AG04450 (cell line): ENCODE measurements around the gene CMSS1. TPM values are rescaled to one million over a fixed set of nuclear protein-coding genes. Genes with fewer than 3 reads are reported as not detected.

Source experiments
- CTCF ChIA-PET: fragments of 300-600, 350-600 bp; formaldehyde crosslinking; extraction: SDS; loops from one replicate; lab custom pipeline; 2022; ENCODE audit warnings: antibody characterized with exemption, inconsistent platforms; lab: Charles Lee
- POLR2A ChIA-PET: fragments of 350-600 bp; formaldehyde crosslinking; extraction: SDS; loops from one replicate; lab custom pipeline; 2021; ENCODE audit warnings: antibody characterized with exemption, inconsistent platforms; lab: Yijun Ruan, JAX
- DNase-seq: peaks from one replicate; pipeline ENCODE4 v3.0.0-alpha.2; 2011; ENCODE audit warnings: low read depth, low spot score
- H3K27ac ChIP-seq: one replicate; pipeline ENCODE4 v1.5.1; 2012; ENCODE audit warnings: low read depth, low read length, control low read depth
- H3K27me3 ChIP-seq: one replicate; pipeline ENCODE4 v1.6.0; 2012; ENCODE audit warnings: low read length; ENCODE audit not compliant: control insufficient read depth, insufficient read depth
- H3K4me3 ChIP-seq: 2 replicates; pipeline ENCODE4 v1.5.1; 2011; ENCODE audit warnings: mild to moderate bottlenecking, low read depth, low read length, control low read depth
- H3K9me3 ChIP-seq: 2 replicates; pipeline ENCODE4 v1.5.1; 2012; ENCODE audit warnings: low read length; ENCODE audit not compliant: control insufficient read depth, insufficient read depth
- polyA plus RNA-seq: library from polyadenylated mRNA; depleted of rRNA; stranded (reverse); fragments of >200 nt; gene quantifications from 2 replicates; pipeline ENCODE4 v1.2.3, GENCODE V29; 2011
- TF ChIP-seq, protein P1 (sequence below): IDR thresholded peaks from 2 replicates; pipeline ENCODE4 v1.5.1; 2011; ENCODE audit warnings: low read depth, low read length, control low read depth, inconsistent platforms

The CMSS1 gene
- polyA plus RNA-seq, 1 experiment: 15.7 TPM

DNA sequence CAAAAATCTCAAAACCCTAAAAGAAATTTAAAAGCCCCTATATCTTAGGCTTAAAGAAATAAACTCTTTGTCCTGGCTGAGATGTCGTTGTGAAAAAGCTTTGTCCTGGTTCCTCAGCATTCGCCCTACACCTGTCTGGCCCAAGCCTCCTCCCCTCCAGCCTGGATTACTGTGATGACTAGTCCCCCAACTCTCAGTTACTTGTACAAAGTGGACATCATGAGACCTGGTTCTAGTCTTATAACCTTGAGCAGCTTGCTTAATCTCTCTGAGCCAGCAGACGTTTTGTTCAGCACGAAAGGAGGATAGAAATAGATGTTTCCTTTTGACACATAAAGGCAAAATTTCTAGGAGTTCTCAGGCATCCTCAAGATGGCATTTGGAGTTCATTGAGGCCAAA lies 245.0 kb downstream of the CMSS1 start:
- CTCF ChIA-PET: no interaction called here
- H3K27me3 ChIP-seq: no peaks in the 10 kb centered on the region
- POLR2A ChIA-PET: interaction anchor here (0.5 kb wide), 1 partner anchor 125 kb away, joined by 4 read pairs; no protein-coding TSS in a partner anchor
- no peak overlapping the region for H3K27ac ChIP-seq
- H3K4me3 ChIP-seq: no peak overlapping the region
- no peaks in the 10 kb centered on the region for H3K9me3 ChIP-seq
- TF ChIP-seq, protein P1, sequence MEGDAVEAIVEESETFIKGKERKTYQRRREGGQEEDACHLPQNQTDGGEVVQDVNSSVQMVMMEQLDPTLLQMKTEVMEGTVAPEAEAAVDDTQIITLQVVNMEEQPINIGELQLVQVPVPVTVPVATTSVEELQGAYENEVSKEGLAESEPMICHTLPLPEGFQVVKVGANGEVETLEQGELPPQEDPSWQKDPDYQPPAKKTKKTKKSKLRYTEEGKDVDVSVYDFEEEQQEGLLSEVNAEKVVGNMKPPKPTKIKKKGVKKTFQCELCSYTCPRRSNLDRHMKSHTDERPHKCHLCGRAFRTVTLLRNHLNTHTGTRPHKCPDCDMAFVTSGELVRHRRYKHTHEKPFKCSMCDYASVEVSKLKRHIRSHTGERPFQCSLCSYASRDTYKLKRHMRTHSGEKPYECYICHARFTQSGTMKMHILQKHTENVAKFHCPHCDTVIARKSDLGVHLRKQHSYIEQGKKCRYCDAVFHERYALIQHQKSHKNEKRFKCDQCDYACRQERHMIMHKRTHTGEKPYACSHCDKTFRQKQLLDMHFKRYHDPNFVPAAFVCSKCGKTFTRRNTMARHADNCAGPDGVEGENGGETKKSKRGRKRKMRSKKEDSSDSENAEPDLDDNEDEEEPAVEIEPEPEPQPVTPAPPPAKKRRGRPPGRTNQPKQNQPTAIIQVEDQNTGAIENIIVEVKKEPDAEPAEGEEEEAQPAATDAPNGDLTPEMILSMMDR: no peak
- DNase-seq: no peak

DNA sequence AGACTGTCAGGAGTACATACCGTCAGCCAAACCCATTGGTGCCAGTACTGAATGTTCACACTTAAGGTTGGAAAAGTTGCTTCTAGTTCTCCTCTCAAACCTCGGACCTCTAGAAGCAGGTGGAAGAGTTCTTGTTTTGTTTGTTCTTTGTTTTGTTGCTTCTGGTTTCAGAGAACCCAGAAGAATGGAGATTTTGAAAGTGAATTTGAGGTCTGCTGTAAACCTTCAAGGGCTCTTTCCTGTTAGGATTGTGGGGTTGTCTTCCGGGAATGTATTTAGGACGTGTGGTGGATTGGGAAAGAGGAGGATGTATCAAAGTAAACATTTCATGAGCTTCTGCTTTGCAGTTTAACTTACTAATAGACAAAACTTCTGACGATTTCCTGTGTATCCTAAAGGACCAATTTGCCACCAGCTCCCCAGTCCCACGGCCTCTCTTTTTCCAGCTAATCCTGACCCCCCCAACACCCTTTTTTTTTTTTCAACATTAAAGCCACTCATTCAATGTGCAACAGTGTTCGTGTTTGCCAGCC lies 246.3 kb downstream of the CMSS1 start:
- ChIA-PET POLR2A (interaction anchor here (0.6 to 1.5 kb wide), 7 partner anchors 10 to 220 kb away, joined by 3 to 6 read pairs (median 5); no protein-coding TSS in a partner anchor), CTCF (interaction anchor here (0.7 to 1.6 kb wide), 5 partner anchors 7 to 232 kb away, joined by 3 to 10 read pairs (median 4); no protein-coding TSS in a partner anchor)
- DNase-seq: peak; percentile 72
- H3K9me3 ChIP-seq: no peaks in the 10 kb centered on the region
- TF ChIP-seq, protein P1: no peak
- no peak overlapping the region for H3K4me3 ChIP-seq
- H3K27ac ChIP-seq: peak overlapping the region; percentile 85
- H3K27me3 ChIP-seq: no peaks in the 10 kb centered on the region

DNA sequence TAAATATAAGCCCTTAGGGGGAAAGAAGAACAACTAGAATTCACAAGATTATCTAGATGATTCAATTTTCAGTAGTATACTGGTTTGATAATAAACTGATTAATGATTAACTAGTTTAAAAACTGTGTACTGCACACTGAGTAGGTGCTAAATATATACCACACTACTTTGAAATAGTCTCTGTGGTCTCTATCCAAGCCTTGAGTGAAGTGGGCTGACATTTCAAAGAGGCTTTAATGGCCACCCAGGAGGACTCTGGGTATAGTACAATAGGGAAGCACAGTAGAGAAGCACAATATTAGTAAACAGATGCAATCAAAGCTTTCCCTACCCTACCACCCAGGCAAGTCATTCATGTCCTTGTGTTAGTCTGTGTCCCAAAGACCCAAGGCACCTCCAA lies 249.9 kb downstream of the CMSS1 start:
- POLR2A ChIA-PET: no interaction called here
- H3K4me3 ChIP-seq: no peak overlapping the region
- TF ChIP-seq, protein P1: no peak
- DNase-seq: no peak
- no peaks in the 10 kb centered on the region for H3K9me3 ChIP-seq
- no peak overlapping the region for H3K27ac ChIP-seq
- no peaks in the 10 kb centered on the region for H3K27me3 ChIP-seq
- CTCF ChIA-PET: interaction anchor here (1.8 to 2.9 kb wide), 3 partner anchors 10 to 186 kb away, joined by 5 to 20 read pairs (median 12); no protein-coding TSS in a partner anchor

DNA sequence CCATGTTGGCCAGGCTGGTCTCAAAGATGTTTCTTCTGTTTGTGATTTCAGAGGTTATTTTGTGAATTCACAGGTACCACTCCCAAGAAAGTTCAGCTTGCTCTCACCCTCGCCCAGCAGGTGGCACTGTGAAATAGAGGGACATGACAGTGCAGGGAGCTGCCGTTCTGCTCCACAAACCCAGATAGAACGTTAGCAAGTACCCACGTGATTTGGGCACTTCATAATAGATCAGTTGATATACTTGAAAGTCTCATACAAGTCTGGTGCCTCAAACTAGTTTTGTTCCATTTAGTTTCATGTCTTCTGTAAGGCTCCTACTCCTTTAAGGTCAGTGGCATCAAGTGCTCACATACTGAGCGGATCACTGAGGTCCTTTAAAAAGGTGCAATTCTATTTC lies 251.2 kb downstream of the CMSS1 start:
- H3K27ac ChIP-seq: no peak overlapping the region
- POLR2A ChIA-PET: interaction anchor here (0.5 kb wide), 1 partner anchor 232 kb away, joined by 3 read pairs; no protein-coding TSS in a partner anchor
- DNase-seq: peak; percentile 50
- H3K4me3 ChIP-seq: no peak overlapping the region
- H3K27me3 ChIP-seq: no peaks in the 10 kb centered on the region
- no peaks in the 10 kb centered on the region for H3K9me3 ChIP-seq
- TF ChIP-seq, protein P1: peak; percentile 75
- CTCF ChIA-PET: interaction anchor here (0.5 to 2.9 kb wide), 21 partner anchors 11 to 535 kb away, joined by 3 to 20 read pairs (median 4); partner anchors contain the start of gene FILIP1L

DNA sequence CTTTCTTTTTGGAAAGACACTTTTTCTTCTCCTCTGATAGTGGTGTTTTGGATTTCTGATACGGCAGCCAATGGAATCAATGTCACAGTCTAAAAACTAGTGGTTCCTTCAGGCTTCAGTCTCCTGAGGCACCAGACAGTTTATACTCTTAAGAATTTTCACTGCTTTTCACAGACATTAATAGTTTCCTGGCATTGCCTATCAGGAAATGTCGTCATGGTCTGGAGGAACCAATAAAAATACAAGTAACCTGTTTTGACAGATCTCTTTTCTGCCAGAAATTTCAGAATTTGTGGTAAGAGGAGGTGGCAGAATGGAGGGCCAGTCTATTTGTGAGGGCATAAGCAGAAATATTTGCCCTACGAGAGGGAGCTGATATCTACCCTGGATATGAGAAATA lies 251.8 kb downstream of the CMSS1 start:
- Histone ChIP-seq H3K27me3 (no peaks in the 10 kb centered on the region), H3K4me3 (no peak overlapping the region), H3K27ac (no peak overlapping the region), H3K9me3 (no peaks in the 10 kb centered on the region)
- no peak for DNase-seq
- ChIA-PET CTCF (interaction anchor here (0.5 to 2.9 kb wide), 18 partner anchors 11 to 534 kb away, joined by 3 to 20 read pairs (median 4); partner anchors contain the start of gene FILIP1L), POLR2A (interaction anchor here (0.5 kb wide), 1 partner anchor 232 kb away, joined by 3 read pairs; no protein-coding TSS in a partner anchor)
- TF ChIP-seq, protein P1: no peak
